Natural killer cell (primary cell): ENCODE results near the gene EPHX1. TPM values are rescaled to one million over a fixed set of nuclear protein-coding genes. Genes with fewer than 3 reads are reported as not detected.
A peak's percentile ranks its signal among the peaks of the same experiment; 100 is the strongest.
"Not testable (repeated sequence)": the region's sequence is repeated elsewhere in the genome, so short reads cannot be mapped to it uniquely, and the experiment has no call there.

ENCODE experiments used
- ATAC-seq, 3 donors: fragments of 150-1000 bp in 2 of 3; fragments of 200-7000 bp in 1 of 3; cut with Tn5 transposase; 1 replicate in 1 of 3; 2 replicates in 2 of 3; pipeline ENCODE4 v1.10.0; 2021; ENCODE audit warnings: mild to moderate bottlenecking in 2 of 3, moderate library complexity in 2 of 3
- DNase-seq, 2 donors: peaks; one replicate each; pipeline versions ENCODE4 v3.0.0 to v3.0.0-alpha.2; 2013 to 2021; ENCODE audit warnings: mixed read lengths in 1 of 2
- H3K27ac ChIP-seq: one replicate; pipeline ENCODE4 v1.5.1; 2013; ENCODE audit warnings: mild to moderate bottlenecking, low read length
- H3K27me3 ChIP-seq: one replicate; pipeline ENCODE4 v1.6.1; 2013; ENCODE audit warnings: low read length; ENCODE audit not compliant: control insufficient read depth, insufficient read depth
- H3K36me3 ChIP-seq: one replicate; pipeline ENCODE4 v1.6.1; 2013; ENCODE audit warnings: low read length; ENCODE audit not compliant: control insufficient read depth, insufficient read depth
- H3K4me1 ChIP-seq: one replicate; pipeline ENCODE4 v1.6.1; 2013; ENCODE audit warnings: low read length; ENCODE audit not compliant: control insufficient read depth, insufficient read depth
- H3K4me3 ChIP-seq: one replicate; pipeline ENCODE4 v1.5.1; 2013; ENCODE audit warnings: low read length
- H3K9me3 ChIP-seq: one replicate; pipeline ENCODE4 v1.6.1; 2013; ENCODE audit warnings: low read length; ENCODE audit not compliant: control insufficient read depth, insufficient read depth
- H3K27ac Mint-ChIP-seq, 2 donors: one replicate each; pipeline ENCODE4 v1.8.0; 2022; ENCODE audit warnings: mild to moderate bottlenecking in 2 of 2, mixed read lengths in 2 of 2, moderate library complexity in 1 of 2
- H3K27me3 Mint-ChIP-seq, 2 donors: one replicate each; pipeline ENCODE4 v1.8.0; 2022; ENCODE audit warnings: low read depth in 2 of 2, mixed read lengths in 2 of 2
- H3K36me3 Mint-ChIP-seq: one replicate; pipeline ENCODE4 v1.8.0; 2022; ENCODE audit warnings: mixed read lengths
- H3K4me1 Mint-ChIP-seq, 2 donors: one replicate each; pipeline ENCODE4 v1.8.0; 2022; ENCODE audit warnings: mixed read lengths in 2 of 2
- H3K4me3 Mint-ChIP-seq: one replicate; pipeline ENCODE4 v1.8.0; 2022; ENCODE audit warnings: mild to moderate bottlenecking, moderate library complexity, mixed read lengths
- H3K9me3 Mint-ChIP-seq, 2 donors: one replicate each; pipeline ENCODE4 v1.8.0; 2022; ENCODE audit warnings: mixed read lengths in 2 of 2
- WGBS: methylation state at CpG from one replicate; pipeline ENCODE4 v1.1.7; 2013; ENCODE audit warnings: missing lambda C conversion rate; ENCODE audit not compliant: insufficient coverage; 5-methylcytosine and 5-hydroxymethylcytosine counted together
- intact Hi-C: fragments of 100-400 bp; cut with micrococcal nuclease; formaldehyde crosslinking; loops from one replicate; pipeline ENCODE4 v1.14.2; 2022
- total RNA-seq, 4 donors: library from RNA; stranded (reverse); fragments of 120-200 nt in 1 of 4; gene quantifications; one replicate each; pipeline versions ENCODE4 v1.2.3 to v1.2.4, GENCODE V29; 2013 to 2022
- TF ChIP-seq, protein P1 (sequence below): fragments of 200-600 bp; IDR thresholded peaks from one replicate; pipeline ENCODE4 v1.8.0; 2022; ENCODE audit warnings: antibody characterized with exemption

EPHX1 gene
- total RNA-seq, 3 donors from 2014 or later (not counting 1 experiment from before 2014, with no cell fraction given), result 1.1 to 2.3 (median 1.5) TPM

DNA sequence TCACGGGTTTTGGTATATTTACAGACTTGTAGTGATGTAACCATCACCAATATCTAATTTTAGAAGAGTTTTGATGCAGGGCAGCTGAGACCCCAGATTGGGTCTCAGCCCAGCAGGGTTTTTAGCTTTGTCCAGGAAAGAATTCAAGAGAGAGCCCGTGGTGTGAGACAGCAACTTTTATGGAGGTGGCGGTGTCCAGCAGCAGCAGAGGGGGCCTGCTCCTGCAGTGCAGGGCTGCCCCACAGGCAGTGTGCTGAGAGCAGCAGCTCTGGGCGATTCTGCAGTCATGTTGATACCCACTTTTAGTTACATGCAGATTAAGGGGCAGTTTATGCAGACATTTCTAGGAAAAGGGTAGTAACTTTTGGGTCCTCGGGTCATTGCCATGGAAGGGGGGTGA is 1.8 kb upstream of the EPHX1 start:
- peaks cover 11 to 13% of the 10 kb centered on the region in 2 donors for H3K27me3 Mint-ChIP-seq
- no peaks in the 10 kb centered on the region for H3K36me3 Mint-ChIP-seq
- H3K4me3 Mint-ChIP-seq, result peak overlapping the region; percentile 91

GRCh38 chr1:225810579-225811538 is 935 bp downstream of the EPHX1 start:
- H3K27ac Mint-ChIP-seq, result peak overlapping the region in 1 of 2 donors; percentile 70
- peaks cover 11 to 13% of the 10 kb centered on the region in 2 donors for H3K27me3 Mint-ChIP-seq
- H3K4me1 ChIP-seq, result peaks cover 17% of the 10 kb centered on the region
- peak overlapping the region; percentile 86 for H3K4me3 Mint-ChIP-seq
- ATAC-seq, intact Hi-C loops, H3K36me3 Mint-ChIP-seq, H3K27me3 ChIP-seq, H3K9me3 Mint-ChIP-seq, DNase-seq, H3K9me3 ChIP-seq, H3K36me3 ChIP-seq, H3K27ac ChIP-seq: not testable (repeated sequence)
- H3K4me1 Mint-ChIP-seq, result peaks cover 13 to 23% of the 10 kb centered on the region in 2 donors
- peak overlapping the region; percentile 43 for H3K4me3 ChIP-seq
- WGBS, result 31% methylated on average over 27 of the region's 29 CpGs

More for the DNA sequence above, 1.8 kb upstream of the EPHX1 start:
- Histone ChIP-seq H3K9me3 (no peaks in the 10 kb centered on the region), H3K4me1 (peaks cover 17% of the 10 kb centered on the region), H3K27ac (no peak overlapping the region), H3K4me3 (no peak overlapping the region), H3K36me3 (no peaks in the 10 kb centered on the region), H3K27me3 (no peaks in the 10 kb centered on the region)
- TF ChIP-seq, protein P1, sequence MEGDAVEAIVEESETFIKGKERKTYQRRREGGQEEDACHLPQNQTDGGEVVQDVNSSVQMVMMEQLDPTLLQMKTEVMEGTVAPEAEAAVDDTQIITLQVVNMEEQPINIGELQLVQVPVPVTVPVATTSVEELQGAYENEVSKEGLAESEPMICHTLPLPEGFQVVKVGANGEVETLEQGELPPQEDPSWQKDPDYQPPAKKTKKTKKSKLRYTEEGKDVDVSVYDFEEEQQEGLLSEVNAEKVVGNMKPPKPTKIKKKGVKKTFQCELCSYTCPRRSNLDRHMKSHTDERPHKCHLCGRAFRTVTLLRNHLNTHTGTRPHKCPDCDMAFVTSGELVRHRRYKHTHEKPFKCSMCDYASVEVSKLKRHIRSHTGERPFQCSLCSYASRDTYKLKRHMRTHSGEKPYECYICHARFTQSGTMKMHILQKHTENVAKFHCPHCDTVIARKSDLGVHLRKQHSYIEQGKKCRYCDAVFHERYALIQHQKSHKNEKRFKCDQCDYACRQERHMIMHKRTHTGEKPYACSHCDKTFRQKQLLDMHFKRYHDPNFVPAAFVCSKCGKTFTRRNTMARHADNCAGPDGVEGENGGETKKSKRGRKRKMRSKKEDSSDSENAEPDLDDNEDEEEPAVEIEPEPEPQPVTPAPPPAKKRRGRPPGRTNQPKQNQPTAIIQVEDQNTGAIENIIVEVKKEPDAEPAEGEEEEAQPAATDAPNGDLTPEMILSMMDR, result no peak
- peaks cover 13 to 23% of the 10 kb centered on the region in 2 donors for H3K4me1 Mint-ChIP-seq
- H3K27ac Mint-ChIP-seq, result no peak overlapping the region
- H3K9me3 Mint-ChIP-seq, result no peaks in the 10 kb centered on the region
- DNase-seq, result no peak
- 83% methylated on average over 4 of the region's 5 CpGs for WGBS
- intact Hi-C loops, result no loop called here
- no peak for ATAC-seq

GRCh38 chr1:225811622-225812487 is 1.9 kb downstream of the EPHX1 start:
- no peaks in the 10 kb centered on the region for H3K27me3 ChIP-seq
- no peaks in the 10 kb centered on the region for H3K36me3 ChIP-seq
- Mint-ChIP-seq H3K36me3 (no peaks in the 10 kb centered on the region), H3K4me3 (peak overlapping the region; percentile 4), H3K27ac (no peak overlapping the region), H3K27me3 (peaks cover 11 to 13% of the 10 kb centered on the region in 2 donors), H3K9me3 (no peaks in the 10 kb centered on the region), H3K4me1 (peaks cover 13 to 23% of the 10 kb centered on the region in 2 donors)
- H3K9me3 ChIP-seq, result no peaks in the 10 kb centered on the region
- peaks cover 17% of the 10 kb centered on the region for H3K4me1 ChIP-seq
- no peak overlapping the region for H3K4me3 ChIP-seq
- 95% methylated on average over 9 of the region's 10 CpGs for WGBS
- DNase-seq (no peak), ATAC-seq (no peak)
- intact Hi-C loops, result no loop called here
- H3K27ac ChIP-seq, result no peak overlapping the region
- TF ChIP-seq, protein P1, result no peak
